ENCODE measurements around the gene ZFP36L1. TPM values are rescaled to one million over a fixed set of nuclear protein-coding genes. Genes with fewer than 3 reads are reported as not detected.

Gene ZFP36L1
- total RNA-seq, 4 donors from 2014 or later = 298 to 1,137 (median 494) TPM

DNA sequence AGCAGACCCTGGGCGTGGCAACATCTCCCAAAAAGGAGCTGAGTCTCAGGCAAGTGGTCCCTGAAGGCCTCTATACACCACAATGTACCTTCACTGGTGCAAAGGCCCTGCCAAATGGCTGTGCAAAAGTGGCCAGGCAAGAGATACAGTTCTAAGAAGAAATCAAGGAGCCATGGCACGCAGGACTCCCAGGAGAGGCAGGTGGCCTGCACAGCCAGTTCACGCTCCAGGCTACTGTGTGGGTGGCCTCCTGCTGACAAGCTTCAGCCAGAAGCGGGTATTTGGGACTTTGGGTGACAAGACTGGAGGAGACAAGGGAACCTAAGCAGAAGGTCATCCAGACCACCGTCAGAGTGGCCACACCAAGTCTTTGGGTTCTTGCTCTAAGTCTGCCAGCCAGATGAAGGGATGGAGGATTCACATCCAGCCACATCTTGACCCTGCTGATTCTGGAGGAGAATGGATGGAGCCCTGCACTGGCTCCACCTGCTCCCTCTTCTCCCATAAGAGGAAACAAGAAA is 20.5 kb upstream of the ZFP36L1 start:
- Histone ChIP-seq H3K9me3 (no peaks in the 10 kb centered on the region), H3K36me3 (no peaks in the 10 kb centered on the region), H3K4me3 (no peak overlapping the region), H3K4me1 (peaks cover 0 to 53% (median 39%) of the 10 kb centered on the region in 4 donors), H3K27me3 (no peaks in the 10 kb centered on the region), H3K27ac (peak overlapping the region; percentile 95 to 98 (median 97))
- 59 to 79% methylated on average over 5 of the region's 5 CpGs for WGBS, 2 donors
- TF ChIP-seq POLR2A (IDR thresholded peaks at IDR 0.05) (no peak), EP300 (IDR thresholded peaks at IDR 0.05) (no peak)
- TF ChIP-seq, protein P1, sequence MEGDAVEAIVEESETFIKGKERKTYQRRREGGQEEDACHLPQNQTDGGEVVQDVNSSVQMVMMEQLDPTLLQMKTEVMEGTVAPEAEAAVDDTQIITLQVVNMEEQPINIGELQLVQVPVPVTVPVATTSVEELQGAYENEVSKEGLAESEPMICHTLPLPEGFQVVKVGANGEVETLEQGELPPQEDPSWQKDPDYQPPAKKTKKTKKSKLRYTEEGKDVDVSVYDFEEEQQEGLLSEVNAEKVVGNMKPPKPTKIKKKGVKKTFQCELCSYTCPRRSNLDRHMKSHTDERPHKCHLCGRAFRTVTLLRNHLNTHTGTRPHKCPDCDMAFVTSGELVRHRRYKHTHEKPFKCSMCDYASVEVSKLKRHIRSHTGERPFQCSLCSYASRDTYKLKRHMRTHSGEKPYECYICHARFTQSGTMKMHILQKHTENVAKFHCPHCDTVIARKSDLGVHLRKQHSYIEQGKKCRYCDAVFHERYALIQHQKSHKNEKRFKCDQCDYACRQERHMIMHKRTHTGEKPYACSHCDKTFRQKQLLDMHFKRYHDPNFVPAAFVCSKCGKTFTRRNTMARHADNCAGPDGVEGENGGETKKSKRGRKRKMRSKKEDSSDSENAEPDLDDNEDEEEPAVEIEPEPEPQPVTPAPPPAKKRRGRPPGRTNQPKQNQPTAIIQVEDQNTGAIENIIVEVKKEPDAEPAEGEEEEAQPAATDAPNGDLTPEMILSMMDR (IDR thresholded peaks at IDR 0.05) = no peak
- DNase-seq (ENCODE audit: low spot score in 2 of 2) = no peak

DNA sequence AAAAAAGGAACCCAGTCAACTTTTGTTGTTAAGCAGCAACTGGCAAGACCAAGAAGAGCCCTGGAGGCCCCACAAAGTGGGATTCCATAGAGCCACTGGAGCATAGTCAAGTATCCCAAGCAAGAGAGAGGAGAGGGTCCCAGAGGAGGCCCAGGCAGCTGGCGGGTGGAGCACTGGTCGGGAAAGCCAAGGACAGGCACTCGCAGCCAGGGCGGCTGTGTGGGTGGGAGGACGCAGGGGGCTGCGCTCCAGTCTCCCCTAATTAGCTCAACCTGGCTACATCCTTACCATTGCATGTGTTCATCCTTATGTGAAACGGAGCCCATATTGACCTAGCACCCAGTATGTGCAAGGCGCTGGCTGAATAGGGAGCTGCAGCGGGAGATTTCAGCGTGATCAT is 18.3 kb upstream of the ZFP36L1 start:
- no peak for DNase-seq (ENCODE audit: low spot score in 2 of 2)
- Histone ChIP-seq H3K27ac (peak overlapping the region in 1 of 4 donors; percentile 7), H3K9me3 (no peaks in the 10 kb centered on the region), H3K4me3 (no peak overlapping the region), H3K36me3 (no peaks in the 10 kb centered on the region), H3K4me1 (peaks cover 0 to 68% (median 53%) of the 10 kb centered on the region in 4 donors), H3K27me3 (no peaks in the 10 kb centered on the region)
- 84 to 89% methylated on average over 10 of the region's 10 CpGs for WGBS, 2 donors
- TF ChIP-seq, protein P1 (IDR thresholded peaks at IDR 0.05) = no peak
- TF ChIP-seq POLR2A (IDR thresholded peaks at IDR 0.05) (no peak), EP300 (IDR thresholded peaks at IDR 0.05) (no peak)

DNA sequence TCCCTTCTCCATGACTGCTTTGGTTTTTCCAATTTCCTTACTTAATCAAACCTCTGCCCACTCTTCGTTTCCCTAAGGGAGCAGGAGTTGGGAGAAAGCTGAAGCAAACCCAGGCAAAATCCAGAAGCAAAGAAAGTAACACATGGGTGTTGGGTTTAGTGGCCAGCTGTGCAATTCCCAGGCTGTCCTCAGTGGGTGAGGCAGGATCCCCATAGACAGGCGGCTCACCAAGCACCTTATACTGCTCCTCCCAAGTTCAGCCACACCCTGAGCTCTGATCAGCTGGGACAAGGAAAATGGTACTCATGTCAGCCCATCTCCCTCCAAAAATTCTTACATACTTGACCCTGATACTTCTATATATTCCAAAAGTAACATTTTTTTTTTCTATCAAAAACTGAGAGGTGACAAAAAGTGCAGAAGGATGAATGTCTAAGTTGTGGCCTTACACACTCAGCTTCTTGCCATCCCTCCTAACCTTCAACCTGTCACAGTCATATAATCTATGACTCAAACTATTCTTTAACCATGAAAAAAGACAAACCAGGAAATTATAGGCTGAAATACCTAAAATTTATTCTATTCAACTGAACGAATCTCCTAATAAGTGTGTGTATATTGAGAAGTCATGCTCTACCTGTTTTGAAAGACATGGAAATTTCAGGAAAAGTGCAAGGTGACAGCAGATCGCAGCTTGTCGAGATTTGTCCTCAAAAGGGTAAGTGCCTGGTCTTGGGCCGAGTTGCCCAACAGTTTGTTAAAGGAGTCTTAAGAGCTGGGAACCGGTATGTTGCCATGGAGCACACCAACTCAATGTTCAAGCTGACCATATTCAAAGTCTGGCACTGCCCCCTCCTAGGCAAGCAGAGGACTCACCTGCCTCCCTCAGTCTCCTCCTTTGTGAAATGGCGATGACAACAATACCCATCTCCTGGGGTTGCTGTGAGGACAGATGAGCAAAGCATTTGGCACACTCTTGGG is 17.6 kb upstream of the ZFP36L1 start:
- Histone ChIP-seq H3K27ac (peak overlapping the region in 1 of 4 donors; percentile 7), H3K36me3 (no peaks in the 10 kb centered on the region), H3K4me3 (no peak overlapping the region), H3K9me3 (no peaks in the 10 kb centered on the region), H3K27me3 (no peaks in the 10 kb centered on the region), H3K4me1 (peaks cover 0 to 62% (median 49%) of the 10 kb centered on the region in 4 donors)
- no peak for TF ChIP-seq EP300 (IDR thresholded peaks at IDR 0.05)
- no peak for TF ChIP-seq POLR2A (IDR thresholded peaks at IDR 0.05)
- TF ChIP-seq, protein P1 (IDR thresholded peaks at IDR 0.05) = no peak
- 90 to 92% methylated on average over 8 of the region's 8 CpGs for WGBS, 2 donors
- DNase-seq (ENCODE audit: low spot score in 2 of 2) = no peak

DNA sequence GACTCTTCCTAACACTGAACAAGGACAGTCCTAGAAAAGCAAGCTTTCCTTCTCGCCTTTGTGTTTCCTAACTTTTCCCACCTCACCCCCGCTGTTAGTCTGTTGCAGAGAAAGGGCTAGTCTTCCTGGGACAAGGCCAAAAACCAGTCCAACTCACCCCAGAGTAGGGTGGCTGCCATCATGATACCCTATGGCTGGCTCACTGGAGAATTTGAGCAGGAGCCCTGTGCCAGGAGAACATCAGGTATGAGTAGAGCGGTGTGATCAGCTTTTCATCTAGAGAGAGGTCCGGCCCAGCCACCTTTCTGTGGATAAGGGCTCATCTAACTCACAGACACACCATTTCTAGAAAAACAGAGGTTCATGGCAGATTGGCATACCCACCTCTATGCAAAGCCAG is 16.7 kb upstream of the ZFP36L1 start:
- no peak overlapping the region for H3K4me3 ChIP-seq
- no peak for DNase-seq (ENCODE audit: low spot score in 2 of 2)
- H3K27me3 ChIP-seq = no peaks in the 10 kb centered on the region
- H3K36me3 ChIP-seq = no peaks in the 10 kb centered on the region
- no peaks in the 10 kb centered on the region for H3K9me3 ChIP-seq
- H3K27ac ChIP-seq = peak overlapping the region in 2 of 4 donors; percentile 18 to 52
- TF ChIP-seq POLR2A (IDR thresholded peaks at IDR 0.05) (no peak), EP300 (IDR thresholded peaks at IDR 0.05) (no peak)
- TF ChIP-seq, protein P1 (IDR thresholded peaks at IDR 0.05) = no peak
- 92% methylated on average over 4 of the region's 4 CpGs for WGBS, 2 donors
- peaks cover 0 to 59% (median 40%) of the 10 kb centered on the region in 4 donors for H3K4me1 ChIP-seq
